Activated T-cell treated with anti-CD3 and anti-CD28 coated beads for 1 hour (primary cell): Measurements from ENCODE around the gene ITIH5.
"Not testable (repeated sequence)": the region's sequence is repeated elsewhere in the genome, so short reads cannot be mapped to it uniquely, and the experiment has no call there.

Source experiments
- DNase-seq: peaks from one replicate; pipeline ENCODE4 v3.0.0-alpha.2; 2020; ENCODE audit warnings: low read depth

Gene ITIH5

DNA sequence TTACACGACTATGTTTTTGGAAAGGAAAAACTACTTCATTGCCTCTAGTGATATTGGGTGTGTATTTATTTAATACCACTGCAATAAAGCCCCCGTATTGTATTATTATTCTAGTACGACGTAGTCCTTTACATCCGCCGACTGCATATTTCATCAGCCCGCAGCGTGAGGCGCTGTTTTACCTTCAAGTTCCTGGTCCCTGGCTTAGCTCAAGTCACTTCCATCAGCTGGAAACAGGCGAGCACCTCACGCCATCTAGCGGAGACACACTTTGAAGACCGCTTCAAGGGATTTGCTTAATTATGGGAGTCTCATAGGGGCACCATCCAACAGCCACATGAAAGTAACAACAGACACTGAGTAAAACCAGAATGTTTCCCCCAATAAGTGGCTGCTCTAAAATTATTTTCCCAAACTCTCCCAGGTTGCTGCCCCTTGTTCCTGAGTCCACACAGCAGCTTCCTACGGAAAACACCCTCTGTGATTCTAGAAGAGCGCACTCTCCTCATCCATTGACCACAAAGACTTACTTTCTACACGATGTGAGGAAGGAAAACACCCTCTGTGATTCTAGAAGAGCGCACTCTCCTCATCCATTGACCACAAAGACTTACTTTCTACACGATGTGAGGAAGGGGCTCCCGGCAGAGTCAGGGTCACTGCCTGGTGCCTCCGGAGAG, 20.6 kb upstream of the ITIH5 start:
- peak; percentile 59 for DNase-seq

DNA sequence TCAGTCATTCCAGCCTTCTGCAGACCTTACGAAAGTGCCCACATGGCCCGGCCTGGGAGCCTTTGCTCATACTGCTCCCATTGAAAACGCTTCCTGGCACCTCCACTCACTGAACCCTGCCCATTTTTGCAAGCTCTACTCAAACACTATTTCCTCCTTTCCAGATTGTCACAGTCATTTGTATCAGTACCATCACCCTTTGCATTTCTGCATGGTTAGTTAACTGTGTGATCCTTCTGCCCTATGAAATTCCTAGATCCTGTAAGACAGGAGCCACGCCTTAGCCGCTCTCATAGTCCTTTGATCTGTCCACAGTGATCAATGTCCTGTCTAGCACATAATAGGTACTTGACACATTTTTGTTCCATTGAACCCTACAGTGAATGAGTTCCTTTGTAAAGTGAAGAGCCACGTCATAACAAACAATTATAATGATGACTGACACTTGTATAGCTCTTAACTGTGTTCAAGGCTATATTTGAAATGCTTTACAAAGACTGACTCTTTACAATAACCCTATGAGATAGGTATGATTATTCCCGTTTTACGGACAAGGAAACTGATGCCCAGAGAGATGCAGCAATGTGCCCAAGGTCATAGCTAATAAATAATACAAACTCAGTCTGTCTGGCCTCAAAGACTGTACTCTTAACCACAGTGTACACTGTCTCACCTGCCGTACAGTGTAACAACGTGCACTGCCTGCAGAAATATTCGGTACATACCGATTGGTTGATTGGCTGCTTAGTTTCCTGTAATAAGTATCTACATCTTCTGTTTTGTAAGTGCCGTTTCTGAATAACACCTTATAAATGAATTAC, 19.8 kb upstream of the ITIH5 start:
- no peak for DNase-seq

DNA sequence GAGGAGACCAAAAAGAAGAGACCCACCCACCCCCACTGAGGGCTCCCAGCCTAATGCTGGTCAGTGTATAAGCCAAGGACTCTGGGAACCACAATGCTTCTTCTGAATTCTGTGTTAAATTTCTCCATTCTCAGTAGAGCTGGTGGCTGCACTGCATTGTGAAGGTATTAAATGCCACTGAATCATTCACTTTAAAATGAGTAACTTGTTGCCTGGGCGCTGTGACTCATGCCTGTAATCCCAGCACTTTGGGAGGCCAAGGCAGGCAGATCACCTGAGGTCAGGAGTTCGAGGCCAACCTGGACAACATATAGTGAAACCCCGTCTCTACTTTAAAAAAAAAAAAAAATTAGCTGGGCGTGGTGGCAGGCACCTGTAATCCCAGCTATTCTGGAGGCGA, 13.3 kb upstream of the ITIH5 start:
- DNase-seq: not testable (repeated sequence)

DNA sequence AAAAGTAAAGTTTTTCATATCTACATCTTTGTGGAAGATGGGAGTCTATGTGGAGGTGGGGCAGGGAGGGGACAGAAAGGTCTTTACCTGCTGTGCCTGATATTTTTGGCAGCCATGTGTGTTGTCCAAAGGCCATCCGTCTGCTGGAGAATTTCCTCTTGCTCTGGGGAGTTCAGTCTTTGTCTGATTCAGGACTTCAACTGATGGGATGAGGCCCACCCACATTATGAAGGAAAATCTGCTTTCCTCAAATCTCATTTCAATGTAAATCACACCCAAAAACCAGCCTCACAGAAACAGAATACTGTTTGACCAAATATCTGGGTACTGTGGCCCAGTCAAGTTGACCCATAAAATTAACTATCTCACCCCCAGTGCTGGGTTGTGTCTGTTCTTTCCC, 12.5 kb upstream of the ITIH5 start:
- no peak for DNase-seq

DNA sequence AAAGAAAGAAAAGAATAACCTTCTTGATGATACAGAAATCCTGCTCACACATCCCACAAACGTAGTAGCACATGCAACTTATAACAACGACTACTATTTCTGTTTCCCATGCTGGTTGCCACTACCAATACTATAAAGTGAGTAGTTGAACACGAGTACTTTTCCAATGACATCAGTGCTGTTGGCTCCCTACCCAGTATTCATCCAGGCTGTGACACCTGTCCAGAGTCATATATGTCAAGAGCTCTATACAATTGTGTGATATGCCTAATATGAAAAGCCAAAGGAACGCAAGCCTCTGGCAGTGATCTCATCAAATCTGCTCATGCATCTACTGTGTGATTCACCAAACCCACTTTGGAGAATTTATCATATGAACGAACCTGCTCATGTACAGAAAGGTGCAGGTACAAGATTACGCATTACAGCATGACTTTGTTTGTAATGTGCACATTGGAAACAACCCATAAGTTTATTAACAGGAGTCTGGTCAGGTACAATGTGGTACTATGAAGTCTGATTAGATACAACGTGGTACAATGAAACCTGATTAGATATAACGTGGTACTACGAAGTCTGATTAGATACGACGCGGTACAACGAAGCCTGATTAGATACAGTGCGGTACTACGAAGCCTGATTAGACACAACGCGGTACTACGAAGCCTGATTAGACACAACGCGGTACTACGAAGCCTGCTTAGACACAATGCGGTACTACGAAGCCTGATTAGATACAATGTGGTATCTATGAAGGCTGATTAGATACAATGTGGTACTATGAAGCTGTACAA, 5.8 kb upstream of the ITIH5 start:
- DNase-seq: no peak

DNA sequence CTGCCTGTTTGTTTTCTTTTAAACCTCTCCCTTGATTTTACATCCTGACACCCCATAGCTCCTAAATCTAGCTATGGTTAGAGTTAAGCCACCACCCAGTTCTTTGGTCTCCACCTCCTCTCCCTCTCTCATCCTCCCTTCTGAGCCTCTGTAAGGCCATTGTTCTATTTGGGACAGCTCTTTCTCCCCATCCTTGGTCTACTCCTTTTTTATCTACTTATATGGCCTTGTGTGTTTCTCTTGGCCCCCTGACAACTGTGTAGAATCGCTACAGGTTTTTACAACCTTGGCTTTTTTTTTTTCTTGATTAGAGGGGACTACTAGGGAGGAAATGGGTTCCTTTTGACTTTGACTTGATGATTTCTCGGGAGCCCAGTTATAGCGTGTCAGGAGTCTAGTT, 3.4 kb upstream of the ITIH5 start:
- no peak for DNase-seq

DNA sequence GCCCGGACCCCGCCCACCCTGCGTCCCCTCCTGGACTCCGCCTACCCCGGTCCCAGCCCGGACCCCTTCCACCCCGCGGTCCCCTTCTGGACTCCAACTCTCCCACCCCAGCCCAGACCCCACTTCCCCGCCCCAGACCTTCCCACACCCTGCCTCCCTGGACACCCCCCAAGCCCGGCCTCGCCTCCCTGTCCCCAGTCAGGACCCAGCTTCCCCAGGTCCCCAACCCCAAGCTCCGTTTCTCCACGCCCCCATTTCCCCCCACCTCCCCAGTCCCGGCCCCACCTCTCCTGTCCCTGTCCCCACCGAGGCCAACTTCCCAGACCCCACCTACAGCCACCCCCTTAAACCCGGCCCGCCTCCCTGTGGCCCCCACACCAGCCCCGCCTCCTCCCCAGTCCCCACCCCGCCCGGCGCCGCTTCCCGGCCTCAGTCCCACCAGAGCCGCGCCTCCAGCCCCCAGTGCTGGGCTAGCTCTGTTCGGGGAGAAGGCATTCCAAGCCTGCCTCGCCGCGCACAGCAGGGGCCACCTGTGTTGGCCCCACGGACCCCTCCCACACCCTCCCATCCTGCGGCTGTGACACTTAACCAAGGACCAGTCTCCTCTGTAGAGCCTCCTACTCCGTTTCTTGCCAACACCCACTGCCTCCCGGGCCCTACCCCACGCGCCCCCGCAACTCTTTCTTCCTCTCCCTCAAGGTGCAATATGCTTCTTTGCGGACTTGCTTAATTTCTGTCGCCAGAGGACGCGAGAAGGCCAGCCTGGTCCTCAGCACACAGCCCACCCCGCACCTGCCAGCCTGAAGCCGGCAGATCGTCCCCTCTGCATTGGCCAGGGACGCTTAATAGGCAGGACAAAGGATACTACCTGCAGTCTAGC, 736 bp upstream of the ITIH5 start:
- DNase-seq: no peak

DNA sequence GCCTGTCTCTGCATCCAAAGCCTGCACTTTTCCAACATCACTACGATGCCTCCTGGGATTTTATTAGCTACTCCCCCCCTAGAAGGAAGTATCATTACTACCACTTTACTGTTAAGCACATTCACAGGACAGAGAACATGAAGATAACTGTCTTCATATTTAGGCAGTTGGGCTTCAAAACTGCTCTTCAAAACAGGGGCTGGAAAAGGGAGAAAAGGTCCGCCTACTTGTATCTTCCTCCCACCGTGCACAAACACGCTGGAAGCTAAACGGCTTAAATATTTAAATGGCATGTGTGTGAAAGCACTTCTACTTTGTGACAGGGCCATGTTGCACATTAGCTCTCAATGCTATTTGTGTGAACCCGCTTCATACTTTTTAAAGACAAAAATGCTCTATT, 999 bp downstream of the ITIH5 start:
- no peak for DNase-seq

DNA sequence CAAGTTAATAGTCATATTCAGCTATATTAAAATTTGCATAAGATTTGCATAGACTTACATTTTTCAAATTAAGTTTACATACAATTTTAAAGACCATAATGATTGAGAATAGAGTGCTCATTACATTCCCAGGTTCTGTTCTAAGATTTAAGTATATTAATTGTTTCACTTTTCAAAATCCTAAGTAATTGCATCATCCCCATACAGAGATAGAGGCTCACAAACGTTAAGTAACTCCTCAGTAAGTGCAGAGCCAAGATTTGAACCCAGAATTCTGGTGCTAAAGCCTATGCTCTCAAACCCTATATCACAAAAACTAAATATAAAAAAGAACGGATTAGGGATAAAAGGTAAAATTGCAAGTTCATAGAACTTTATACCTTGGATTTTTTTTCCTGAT, 2.1 kb downstream of the ITIH5 start:
- no peak for DNase-seq

DNA sequence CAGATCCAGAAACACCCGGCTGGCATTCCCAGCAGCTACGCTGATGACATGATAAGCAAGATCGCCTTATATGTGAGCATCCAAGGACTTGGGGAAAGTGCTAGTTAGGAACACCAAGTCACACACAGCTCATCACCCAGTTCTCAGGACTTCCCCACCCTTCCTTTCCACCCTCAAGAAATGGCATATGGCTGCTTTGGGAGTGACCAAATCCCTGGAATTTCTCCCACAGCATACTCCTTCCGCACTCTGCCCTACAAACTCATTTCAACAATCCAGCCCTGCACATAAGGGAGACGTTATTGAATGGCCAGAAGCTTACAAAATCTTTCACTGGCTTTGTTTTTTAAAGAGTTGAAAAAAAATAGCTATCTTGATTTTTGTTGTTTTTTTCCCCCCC, 4.2 kb downstream of the ITIH5 start:
- no peak for DNase-seq

DNA sequence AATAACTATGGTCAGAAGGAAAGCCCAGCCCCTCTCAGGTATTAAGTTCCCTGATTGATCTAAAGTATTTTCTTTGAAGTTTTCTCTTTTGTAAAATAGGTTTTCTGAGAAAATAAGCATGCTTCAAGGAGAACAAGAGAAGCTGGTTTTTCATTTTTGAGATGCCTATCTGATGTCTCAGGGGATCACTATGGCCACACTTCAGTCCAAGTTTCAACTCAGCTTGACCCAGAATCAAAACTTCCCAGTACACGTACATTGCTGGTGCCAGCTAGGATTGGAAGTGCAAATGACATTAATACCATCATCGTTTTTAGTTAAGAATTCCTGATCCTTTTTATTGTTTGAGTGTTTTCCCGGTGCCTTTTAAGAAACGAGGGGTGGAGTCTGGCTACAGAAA, 7.2 kb downstream of the ITIH5 start:
- DNase-seq: no peak

DNA sequence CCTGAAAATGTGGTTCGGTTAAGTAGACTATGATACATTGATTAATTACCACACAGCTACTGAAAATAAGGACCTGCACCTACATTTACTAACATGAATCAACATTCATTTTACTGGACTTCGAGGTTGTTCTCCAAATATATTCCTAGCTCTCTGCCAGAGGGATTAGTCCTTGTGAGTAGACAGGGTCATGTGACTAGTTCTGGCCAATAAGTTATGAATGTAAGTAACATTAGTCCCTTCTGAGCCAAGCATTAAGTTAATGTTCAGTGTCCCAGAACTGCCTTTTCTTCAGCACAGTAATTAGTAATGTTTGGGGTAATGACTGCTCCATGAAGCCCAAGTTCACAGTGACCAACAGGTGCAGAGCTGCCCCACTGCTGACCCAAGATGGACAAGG, 9.2 kb downstream of the ITIH5 start:
- no peak for DNase-seq

DNA sequence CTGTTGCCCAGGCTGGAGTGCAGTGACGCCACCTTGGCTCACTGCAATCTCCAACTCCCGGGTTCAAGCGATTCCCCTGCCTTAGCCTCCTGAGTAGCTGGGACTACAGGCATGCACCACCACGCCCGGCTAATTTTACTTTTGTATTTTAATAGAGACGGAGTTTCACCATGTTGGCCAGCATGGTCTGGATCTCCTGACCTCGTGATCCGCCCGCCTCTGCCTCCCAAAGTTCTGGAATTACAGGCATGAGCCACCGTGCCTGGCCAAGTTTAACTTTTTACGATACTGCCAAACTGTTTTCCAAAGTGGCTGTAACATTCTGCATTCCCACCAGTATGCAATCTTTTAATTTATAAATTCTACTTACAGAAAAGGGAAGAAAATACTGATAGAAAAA, 9.7 kb downstream of the ITIH5 start:
- DNase-seq: not testable (repeated sequence)

DNA sequence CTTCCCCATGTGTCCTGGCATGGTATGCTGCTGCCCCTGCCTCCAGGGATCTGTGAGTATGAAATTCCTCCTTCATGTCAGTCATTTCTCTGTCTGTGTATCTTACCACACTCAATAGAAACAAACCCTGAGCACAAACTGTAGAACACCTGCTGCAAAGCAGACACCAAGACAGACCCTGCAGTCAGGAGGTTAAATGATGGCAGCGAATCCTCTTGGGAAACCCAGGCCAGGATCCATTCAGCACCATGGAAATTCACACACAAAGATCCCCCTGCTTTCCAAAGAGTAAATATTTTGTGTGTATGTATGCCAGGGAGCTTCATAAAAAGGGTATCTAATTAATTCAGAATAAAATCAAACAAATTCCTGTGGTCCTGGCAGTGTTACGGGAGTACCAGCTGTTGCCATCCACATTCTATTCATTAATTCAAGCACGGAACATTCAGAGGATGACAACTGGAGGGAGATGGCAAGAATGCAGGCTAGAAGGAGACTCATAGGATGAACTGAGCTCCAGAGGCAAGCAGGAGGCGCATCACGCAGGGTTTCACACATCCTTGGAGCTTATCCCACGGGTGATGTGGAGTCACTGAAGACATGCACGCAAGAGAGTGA, 14.8 kb downstream of the ITIH5 start:
- no peak for DNase-seq

DNA sequence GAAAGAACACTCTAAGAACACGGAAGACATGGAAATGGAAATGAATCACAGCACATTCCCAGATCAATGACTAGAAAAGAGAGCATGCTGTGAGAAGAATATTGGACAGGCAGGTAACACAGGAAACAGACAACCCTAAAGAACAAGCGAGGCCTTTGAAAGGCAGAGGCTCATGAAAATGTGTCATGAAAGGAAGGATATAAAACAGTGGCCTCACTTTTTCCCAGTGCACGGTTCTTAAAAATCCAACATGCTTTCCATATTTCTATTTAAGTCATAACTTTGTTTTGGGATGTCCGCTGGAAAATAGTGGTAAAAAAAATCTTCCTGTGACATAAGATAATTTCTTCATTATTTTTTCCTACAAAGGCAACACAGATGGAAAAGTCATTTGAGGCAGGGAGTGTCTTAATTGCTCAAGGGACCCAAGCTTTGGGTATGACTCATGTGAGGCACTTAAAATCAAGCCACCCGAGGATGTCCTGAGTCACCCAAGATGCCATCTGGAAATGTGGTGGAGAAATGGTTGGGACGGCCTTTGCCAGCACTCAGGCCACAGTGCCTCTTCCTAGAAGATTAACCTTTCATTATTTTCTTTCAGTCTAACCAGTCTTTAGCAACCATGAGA, 17.0 kb downstream of the ITIH5 start:
- no peak for DNase-seq

DNA sequence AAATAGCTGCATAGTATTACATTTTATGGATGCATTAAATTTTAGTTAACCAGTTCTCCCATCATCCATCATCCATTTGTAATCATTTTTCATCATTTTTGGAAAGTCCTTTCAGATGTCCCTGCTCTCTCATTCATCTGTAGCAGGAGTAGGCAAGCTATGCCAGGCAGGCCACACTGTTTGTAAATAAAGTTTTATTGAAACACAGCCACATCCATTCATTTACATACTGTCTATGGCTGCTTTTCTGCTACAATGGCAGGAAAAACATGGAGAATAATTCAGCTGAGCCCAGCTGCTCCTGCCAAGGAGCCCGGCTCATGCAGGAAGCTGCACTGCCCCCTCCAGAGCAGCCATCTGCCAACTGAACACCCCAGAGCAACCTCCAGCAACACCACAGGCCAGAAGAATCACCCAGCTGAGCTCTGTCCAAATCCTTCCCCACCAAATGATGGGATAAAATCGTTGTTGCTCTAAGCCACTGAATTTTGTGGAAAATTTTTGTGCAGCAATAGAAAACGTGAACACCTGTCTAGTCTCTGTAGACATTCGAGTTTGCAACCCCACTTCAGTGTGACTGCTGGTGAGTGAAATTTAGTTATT, 19.6 kb downstream of the ITIH5 start:
- DNase-seq: no peak

DNA sequence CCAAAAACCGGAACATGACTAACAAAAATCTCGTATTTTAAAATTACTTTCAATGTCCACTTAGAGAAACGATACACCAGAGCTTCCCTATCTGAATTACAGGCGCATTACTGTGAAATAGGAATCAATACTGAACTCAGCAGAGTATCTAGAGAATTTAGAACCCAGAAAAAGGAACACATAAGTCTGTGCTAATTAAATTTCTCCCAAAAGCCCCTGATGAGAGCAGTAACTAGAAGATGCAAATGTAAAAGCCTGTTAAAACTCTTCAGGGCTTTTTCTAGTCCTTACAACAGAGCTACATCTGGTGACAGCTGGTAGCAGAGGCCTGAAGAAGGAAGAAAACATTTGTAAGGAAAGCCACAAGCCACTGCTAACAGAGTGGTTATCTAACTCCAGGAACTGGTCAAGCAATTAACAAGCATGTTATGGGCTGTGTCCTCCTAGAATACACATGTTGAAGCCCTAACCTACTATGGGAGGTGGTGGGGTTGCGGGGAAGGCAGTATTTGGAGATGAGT, 24.2 kb downstream of the ITIH5 start:
- no peak for DNase-seq

DNA sequence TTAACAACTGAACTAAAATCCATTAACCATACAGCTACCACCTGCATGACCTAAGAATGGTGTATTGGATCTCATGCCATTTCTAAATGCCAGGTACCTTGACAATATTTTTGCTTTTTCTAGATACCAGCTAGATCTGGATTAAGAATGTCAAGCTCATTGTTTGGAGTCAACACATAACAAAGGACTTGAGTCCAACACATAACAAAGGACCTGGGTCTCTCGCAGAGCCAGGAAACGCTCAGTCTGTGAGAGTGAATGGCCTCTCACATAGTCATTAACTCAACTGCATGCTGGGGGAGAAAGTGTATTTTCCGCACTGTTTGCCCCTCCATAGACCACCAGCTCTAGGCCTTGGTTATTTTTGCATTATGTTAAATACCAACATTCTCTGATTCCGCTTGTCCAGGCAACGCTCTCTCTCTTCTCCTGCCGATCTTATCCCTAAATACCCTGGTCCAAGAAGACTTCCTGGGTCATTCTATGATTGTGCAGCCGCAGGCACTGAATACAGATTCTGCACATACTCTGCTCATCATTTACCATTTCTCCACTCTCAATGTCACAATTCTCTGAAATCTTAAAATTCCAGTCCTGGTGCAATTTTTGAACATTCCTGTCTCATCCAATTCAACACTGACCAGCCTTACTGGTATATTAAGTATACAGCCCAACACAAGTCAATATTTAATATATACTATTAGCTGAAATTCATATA, 31.2 kb downstream of the ITIH5 start:
- no peak for DNase-seq

DNA sequence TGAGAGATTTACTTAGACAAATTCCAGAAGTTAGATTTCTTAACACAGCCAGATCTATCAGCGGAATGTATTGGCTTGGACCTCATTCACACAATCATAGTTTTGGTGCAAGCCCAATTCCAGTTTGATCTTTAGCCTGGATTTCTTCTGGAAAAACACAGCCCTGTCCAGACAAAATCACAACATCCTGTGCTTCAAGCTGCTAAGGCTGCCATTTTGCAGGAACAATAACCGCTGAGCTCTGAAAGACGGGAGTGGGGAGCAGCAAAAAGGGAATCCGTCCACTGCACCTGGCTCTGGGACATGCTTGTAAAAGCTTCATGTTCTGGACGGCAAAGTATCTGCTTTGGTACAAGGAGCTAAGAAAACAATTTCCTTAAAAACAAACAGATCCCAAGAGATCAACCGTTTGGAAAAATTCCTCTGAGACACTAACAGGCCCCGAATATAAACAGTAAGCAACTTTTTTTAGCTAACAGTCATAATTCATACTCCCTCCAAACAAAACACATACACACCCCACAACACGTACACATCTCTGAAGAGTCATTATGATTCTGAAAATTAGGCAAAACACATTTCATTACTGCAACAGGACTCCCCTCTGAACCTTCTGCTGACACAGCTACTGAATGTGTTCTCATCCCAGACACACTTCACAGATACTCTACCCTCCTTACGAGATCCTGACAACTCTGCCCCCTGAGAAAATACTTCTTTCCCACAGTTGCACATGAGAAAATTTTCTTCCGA, 32.4 kb downstream of the ITIH5 start:
- no peak for DNase-seq
